Caco-2 (cell line): ENCODE measurements around the gene P2RY2. TPM values are rescaled to one million over a fixed set of nuclear protein-coding genes. Genes with fewer than 3 reads are reported as not detected.

ENCODE experiments used
- BruUV-seq: library from RNA; stranded (reverse); fragments of 400-500 nt; replicated peaks from 2 replicates; lab custom pipeline; 2021; lab: Mats Ljungman, UMichigan
- CTCF ChIA-PET: fragments of 300-600 bp; sonication (Branson Sonifier 250); formaldehyde crosslinking; loops from one replicate; lab custom pipeline; 2022; ENCODE audit warnings: antibody characterized with exemption; lab: Charles Lee
- POLR2A ChIA-PET: fragments of 300-600 bp; sonication (Branson Sonifier 250); formaldehyde crosslinking; loops from one replicate; lab custom pipeline; 2022; ENCODE audit warnings: antibody characterized with exemption; lab: Charles Lee
- DNase-seq, 2 experiments: peaks; one replicate each; pipeline versions ENCODE4 v3.0.0 to v3.0.0-alpha.2; 2020 to 2022
- H3K27me3 ChIP-seq: replicated peaks from 2 replicates; pipeline ENCODE4 v1.6.0; 2011; ENCODE audit warnings: low read length; ENCODE audit not compliant: control insufficient read depth, insufficient read depth
- H3K36me3 ChIP-seq: 2 replicates; pipeline ENCODE4 v1.5.1; 2011; ENCODE audit warnings: low read length; ENCODE audit not compliant: control insufficient read depth, insufficient read depth
- H3K4me1 ChIP-seq: fragments of 250-450 bp; sonication (Bioruptor Pico); 2 replicates; pipeline ENCODE4 v1.5.1; 2020; ENCODE audit warnings: mild to moderate bottlenecking
- H3K4me3 ChIP-seq: 2 replicates; pipeline ENCODE4 v1.5.1; 2011; ENCODE audit warnings: low read depth, mild to moderate bottlenecking, control low read depth, low read length
- H3K9me3 ChIP-seq: fragments of 250-450 bp; sonication (Bioruptor Pico); 2 replicates; pipeline ENCODE4 v1.5.1; 2020; ENCODE audit warnings: mild to moderate bottlenecking, moderate library complexity
- H3K27ac Mint-ChIP-seq: one replicate; pipeline ENCODE4 v1.8.0; 2022; ENCODE audit warnings: mixed read lengths; ENCODE audit not compliant: unreplicated experiment
- H3K27me3 Mint-ChIP-seq: one replicate; pipeline ENCODE4 v1.8.0; 2022; ENCODE audit warnings: mixed read lengths; ENCODE audit not compliant: insufficient read depth, unreplicated experiment
- H3K36me3 Mint-ChIP-seq: one replicate; pipeline ENCODE4 v1.8.0; 2022; ENCODE audit warnings: mild to moderate bottlenecking, mixed read lengths; ENCODE audit not compliant: insufficient read depth, unreplicated experiment
- H3K4me1 Mint-ChIP-seq: one replicate; pipeline ENCODE4 v1.8.0; 2022; ENCODE audit warnings: low read depth, mixed read lengths; ENCODE audit not compliant: unreplicated experiment
- H3K4me3 Mint-ChIP-seq: one replicate; pipeline ENCODE4 v1.8.0; 2022; ENCODE audit warnings: mild to moderate bottlenecking, moderate library complexity, mixed read lengths; ENCODE audit not compliant: unreplicated experiment
- H3K9me3 Mint-ChIP-seq: one replicate; pipeline ENCODE4 v1.8.0; 2022; ENCODE audit warnings: mixed read lengths; ENCODE audit not compliant: unreplicated experiment
- CTCF ChIP-seq, 2 experiments: fragments of 200-600 bp in 1 of 2; IDR thresholded peaks; 1 replicate in 1 of 2; 2 replicates in 1 of 2; pipeline versions ENCODE4 v1.5.1 to v1.8.0; 2011 to 2022; ENCODE audit warnings: antibody characterized with exemption in 1 of 2, control low read depth in 1 of 2, inconsistent platforms in 1 of 2, low read depth in 1 of 2, low read length in 1 of 2, mild to moderate bottlenecking in 1 of 2, moderate library complexity in 1 of 2; ENCODE audit not compliant: insufficient read depth in 1 of 2, severe bottlenecking in 1 of 2, unreplicated experiment in 1 of 2
- intact Hi-C: fragments of 100-400 bp; cut with micrococcal nuclease; formaldehyde crosslinking; loops from one replicate; pipeline ENCODE4 v1.10.0; 2022; ENCODE audit not compliant: unreplicated experiment
- total RNA-seq: library from RNA; stranded (reverse); gene quantifications from 2 replicates; pipeline ENCODE4 v1.2.3, GENCODE V29; 2022

P2RY2 gene
- total RNA-seq, 1 experiment from 2014 or later = 10.4 TPM

DNA sequence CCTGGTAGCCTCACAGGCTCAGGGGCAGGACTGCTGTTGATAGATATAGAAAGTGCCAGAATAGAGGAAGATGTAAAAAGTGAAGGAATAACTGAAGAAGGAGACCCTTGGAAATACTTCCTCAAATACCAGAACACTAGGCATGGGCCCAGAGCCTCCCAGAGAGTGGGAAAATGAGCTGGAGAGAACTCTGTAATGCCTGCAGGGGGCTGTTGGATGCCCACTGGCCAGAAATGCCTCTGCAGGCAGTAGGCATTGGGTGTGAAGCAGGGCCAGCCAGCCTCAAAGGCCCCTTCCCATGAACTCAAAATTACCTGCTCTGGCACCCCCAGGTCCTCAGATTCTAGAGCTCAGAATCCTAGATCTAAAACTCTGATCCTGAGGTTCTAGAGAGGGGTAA lies 15.1 kb downstream of the P2RY2 start:
- Histone ChIP-seq H3K4me1 (peaks cover 14% of the 10 kb centered on the region), H3K4me3 (no peak overlapping the region), H3K9me3 (no peaks in the 10 kb centered on the region), H3K27me3 (no peaks in the 10 kb centered on the region), H3K36me3 (no peaks in the 10 kb centered on the region)
- ChIA-PET CTCF (interaction anchor here (0.6 to 1.5 kb wide), 6 partner anchors 9 to 74 kb away, joined by 3 to 7 read pairs (median 3); no protein-coding TSS in a partner anchor), POLR2A (no interaction called here)
- peaks cover 21% of the 10 kb centered on the region for H3K36me3 Mint-ChIP-seq
- peaks cover 10% of the 10 kb centered on the region for H3K4me1 Mint-ChIP-seq
- intact Hi-C loops = no loop called here
- H3K9me3 Mint-ChIP-seq = no peaks in the 10 kb centered on the region
- no peak for TF ChIP-seq CTCF (IDR thresholded peaks at IDR 0.05; ENCODE audit: insufficient read depth in 1 of 2, low read depth in 1 of 2, low read length in 1 of 2, severe bottlenecking in 1 of 2, unreplicated experiment in 1 of 2)
- BruUV-seq = no TSS peak
- H3K27me3 Mint-ChIP-seq = no peaks in the 10 kb centered on the region
- H3K4me3 Mint-ChIP-seq = no peak overlapping the region
- H3K27ac Mint-ChIP-seq = no peak overlapping the region
- DNase-seq = no peak

- no peaks in the 10 kb centered on the region for H3K27me3 ChIP-seq
- Mint-ChIP-seq H3K27me3 (no peaks in the 10 kb centered on the region), H3K4me3 (no peak overlapping the region), H3K27ac (no peak overlapping the region), H3K9me3 (no peaks in the 10 kb centered on the region), H3K4me1 (peaks cover 5% of the 10 kb centered on the region), H3K36me3 (peaks cover 17% of the 10 kb centered on the region)
- H3K4me3 ChIP-seq = no peak overlapping the region
- no peak for TF ChIP-seq CTCF (IDR thresholded peaks at IDR 0.05; ENCODE audit: insufficient read depth in 1 of 2, low read depth in 1 of 2, low read length in 1 of 2, severe bottlenecking in 1 of 2, unreplicated experiment in 1 of 2)
- no peaks in the 10 kb centered on the region for H3K36me3 ChIP-seq
- intact Hi-C loops = no loop called here
- ChIA-PET POLR2A (interaction anchor here (0.6 kb wide), 1 partner anchor 55 kb away, joined by 4 read pairs; no protein-coding TSS in a partner anchor), CTCF (interaction anchor here (0.6 to 1.5 kb wide), 7 partner anchors 9 to 73 kb away, joined by 3 to 7 read pairs (median 3); no protein-coding TSS in a partner anchor)
- no TSS peak for BruUV-seq
- peaks cover 7% of the 10 kb centered on the region for H3K4me1 ChIP-seq
- peak in 1 of 2 experiments; percentile 34 for DNase-seq
- no peaks in the 10 kb centered on the region for H3K9me3 ChIP-seq
Observed at GRCh38 chr11:73233692-73234470, 15.8 kb downstream of the P2RY2 start.

- Histone ChIP-seq H3K4me1 (peaks cover 4% of the 10 kb centered on the region; the same call in 1 of the 2 replicates), H3K27me3 (no peaks in the 10 kb centered on the region), H3K9me3 (no peaks in the 10 kb centered on the region), H3K36me3 (no peaks in the 10 kb centered on the region), H3K4me3 (no peak overlapping the region)
- peak in 1 of 2 experiments; percentile 31 for DNase-seq
- no peaks in the 10 kb centered on the region for H3K27me3 Mint-ChIP-seq
- H3K9me3 Mint-ChIP-seq = no peaks in the 10 kb centered on the region
- CTCF ChIA-PET = interaction anchor here (0.6 to 1.3 kb wide), 3 partner anchors 13 to 49 kb away, joined by 3 read pairs; no protein-coding TSS in a partner anchor
- intact Hi-C loops = no loop called here
- BruUV-seq = no TSS peak
- peaks cover 11% of the 10 kb centered on the region for H3K36me3 Mint-ChIP-seq
- no peaks in the 10 kb centered on the region for H3K4me1 Mint-ChIP-seq
- no peak overlapping the region for H3K27ac Mint-ChIP-seq
- TF ChIP-seq CTCF (IDR thresholded peaks at IDR 0.05; ENCODE audit: insufficient read depth in 1 of 2, low read depth in 1 of 2, low read length in 1 of 2, severe bottlenecking in 1 of 2, unreplicated experiment in 1 of 2) = no peak
- H3K4me3 Mint-ChIP-seq = no peak overlapping the region
- POLR2A ChIA-PET = interaction anchor here (0.6 kb wide), 1 partner anchor 54 kb away, joined by 4 read pairs; no protein-coding TSS in a partner anchor
Observed at GRCh38 chr11:73234471-73235181, 16.5 kb downstream of the P2RY2 start.
